BJ (cell line): ENCODE measurements around the gene PHKB. TPM values are rescaled to one million over a fixed set of nuclear protein-coding genes. Genes with fewer than 3 reads are reported as not detected.

ENCODE experiments used
- CTCF ChIA-PET: fragments of 350-600 bp; formaldehyde crosslinking; extraction: SDS; loops from one replicate; lab custom pipeline; 2021; ENCODE audit warnings: antibody characterized with exemption, inconsistent platforms; lab: Yijun Ruan, JAX
- POLR2A ChIA-PET: fragments of 300-600 bp; sonication (Branson Sonifier 250); formaldehyde crosslinking; extraction: SDS; loops from one replicate; lab custom pipeline; 2021; ENCODE audit warnings: antibody characterized with exemption; lab: Charles Lee
- DNase-seq: peaks from one replicate; pipeline ENCODE4 v3.0.0-alpha.2; 2011; ENCODE audit warnings: low read depth
- H3K27me3 ChIP-seq: 2 replicates; pipeline ENCODE4 v1.6.0; 2011; ENCODE audit warnings: low read length; ENCODE audit not compliant: control insufficient read depth, insufficient read depth
- H3K36me3 ChIP-seq: 2 replicates; pipeline ENCODE4 v1.5.1; 2011; ENCODE audit warnings: low read length; ENCODE audit not compliant: control insufficient read depth, insufficient read depth
- H3K4me3 ChIP-seq: 2 replicates; pipeline ENCODE4 v1.5.1; 2011; ENCODE audit warnings: low read depth, mild to moderate bottlenecking, control low read depth, low read length
- polyA plus RNA-seq: library from polyadenylated mRNA; depleted of rRNA; stranded (reverse); fragments of >200 nt; gene quantifications from 2 replicates; pipeline ENCODE4 v1.2.3, GENCODE V29; 2011
- TF ChIP-seq, protein P1 (sequence below): IDR thresholded peaks from 2 replicates; pipeline ENCODE4 v1.5.1; 2011; ENCODE audit warnings: low read depth, mild to moderate bottlenecking, control low read depth, inconsistent platforms, low read length, moderate library complexity; ENCODE audit not compliant: insufficient read depth

PHKB gene
- polyA plus RNA-seq, 1 experiment: 44.9 TPM

GRCh38 chr16:47699106-47699505 is 238.0 kb downstream of the PHKB start:
- H3K4me3 ChIP-seq: no peak overlapping the region
- H3K36me3 ChIP-seq: peaks cover 7% of the 10 kb centered on the region
- ChIA-PET CTCF (no interaction called here), POLR2A (no interaction called here)
- TF ChIP-seq, protein P1, sequence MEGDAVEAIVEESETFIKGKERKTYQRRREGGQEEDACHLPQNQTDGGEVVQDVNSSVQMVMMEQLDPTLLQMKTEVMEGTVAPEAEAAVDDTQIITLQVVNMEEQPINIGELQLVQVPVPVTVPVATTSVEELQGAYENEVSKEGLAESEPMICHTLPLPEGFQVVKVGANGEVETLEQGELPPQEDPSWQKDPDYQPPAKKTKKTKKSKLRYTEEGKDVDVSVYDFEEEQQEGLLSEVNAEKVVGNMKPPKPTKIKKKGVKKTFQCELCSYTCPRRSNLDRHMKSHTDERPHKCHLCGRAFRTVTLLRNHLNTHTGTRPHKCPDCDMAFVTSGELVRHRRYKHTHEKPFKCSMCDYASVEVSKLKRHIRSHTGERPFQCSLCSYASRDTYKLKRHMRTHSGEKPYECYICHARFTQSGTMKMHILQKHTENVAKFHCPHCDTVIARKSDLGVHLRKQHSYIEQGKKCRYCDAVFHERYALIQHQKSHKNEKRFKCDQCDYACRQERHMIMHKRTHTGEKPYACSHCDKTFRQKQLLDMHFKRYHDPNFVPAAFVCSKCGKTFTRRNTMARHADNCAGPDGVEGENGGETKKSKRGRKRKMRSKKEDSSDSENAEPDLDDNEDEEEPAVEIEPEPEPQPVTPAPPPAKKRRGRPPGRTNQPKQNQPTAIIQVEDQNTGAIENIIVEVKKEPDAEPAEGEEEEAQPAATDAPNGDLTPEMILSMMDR: no peak
- H3K27me3 ChIP-seq: no peaks in the 10 kb centered on the region
- no peak for DNase-seq

DNA sequence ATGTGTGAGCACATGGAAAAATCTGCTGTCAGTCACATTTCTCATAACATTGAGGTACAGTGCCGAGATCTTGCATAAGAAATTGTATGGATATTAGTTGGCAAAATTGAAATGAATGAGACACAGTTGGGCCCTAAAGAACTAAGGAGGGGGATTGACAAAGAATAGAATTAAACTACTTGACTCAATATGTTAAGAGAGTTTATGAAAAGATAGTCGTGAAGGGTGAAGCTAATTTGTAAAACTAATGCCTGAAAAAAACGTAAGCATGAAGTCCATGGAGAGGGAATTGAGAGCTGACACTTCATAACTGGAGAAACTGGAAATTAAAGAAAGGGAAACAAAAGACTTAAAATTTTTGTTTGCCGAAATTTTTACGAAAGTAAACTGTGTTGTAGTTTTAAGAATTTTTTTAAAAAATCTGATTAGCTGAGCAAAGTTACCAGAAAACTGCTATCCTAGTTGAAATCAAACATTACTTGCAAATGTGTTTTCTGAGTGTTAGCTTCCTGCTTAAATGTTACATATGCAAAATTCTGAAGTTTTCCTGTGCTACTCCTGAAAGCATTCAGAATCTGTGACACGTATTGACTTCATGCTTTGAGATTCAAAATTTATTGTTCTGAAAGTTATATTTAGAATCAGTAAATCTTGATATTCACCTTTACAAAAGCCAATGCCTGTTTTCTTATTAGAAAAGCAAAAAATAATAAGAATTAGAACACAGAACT is 239.9 kb downstream of the PHKB start:
- TF ChIP-seq, protein P1: no peak
- CTCF ChIA-PET: no interaction called here
- Histone ChIP-seq H3K4me3 (no peak overlapping the region), H3K27me3 (no peaks in the 10 kb centered on the region), H3K36me3 (peaks cover 7% of the 10 kb centered on the region)
- no peak for DNase-seq
- POLR2A ChIA-PET: no interaction called here

DNA sequence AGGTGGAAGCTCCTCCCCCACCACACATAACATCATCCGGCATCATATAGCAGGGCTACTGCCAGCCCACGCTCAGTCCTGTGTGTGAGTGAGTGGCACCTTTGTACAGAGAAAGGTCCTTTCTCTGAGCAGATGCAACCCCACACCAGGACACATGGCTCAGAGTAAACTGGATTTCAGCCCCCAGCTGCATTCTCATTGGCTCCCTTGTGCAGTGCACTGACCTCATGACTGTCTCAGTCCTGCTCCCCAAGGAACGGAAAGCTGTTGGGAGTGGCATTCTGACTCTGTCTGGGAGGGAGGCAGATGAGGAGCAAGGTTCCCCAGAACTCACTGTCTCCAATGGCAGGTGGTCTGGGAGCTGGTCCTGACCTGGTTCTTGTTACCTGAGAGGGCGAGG is 244.1 kb downstream of the PHKB start:
- POLR2A ChIA-PET: no interaction called here
- H3K4me3 ChIP-seq: no peak overlapping the region
- no peaks in the 10 kb centered on the region for H3K36me3 ChIP-seq
- CTCF ChIA-PET: interaction anchor here (1.1 kb wide), 1 partner anchor 10 kb away, joined by 3 read pairs; no protein-coding TSS in a partner anchor
- H3K27me3 ChIP-seq: no peaks in the 10 kb centered on the region
- TF ChIP-seq, protein P1: no peak
- no peak for DNase-seq

DNA sequence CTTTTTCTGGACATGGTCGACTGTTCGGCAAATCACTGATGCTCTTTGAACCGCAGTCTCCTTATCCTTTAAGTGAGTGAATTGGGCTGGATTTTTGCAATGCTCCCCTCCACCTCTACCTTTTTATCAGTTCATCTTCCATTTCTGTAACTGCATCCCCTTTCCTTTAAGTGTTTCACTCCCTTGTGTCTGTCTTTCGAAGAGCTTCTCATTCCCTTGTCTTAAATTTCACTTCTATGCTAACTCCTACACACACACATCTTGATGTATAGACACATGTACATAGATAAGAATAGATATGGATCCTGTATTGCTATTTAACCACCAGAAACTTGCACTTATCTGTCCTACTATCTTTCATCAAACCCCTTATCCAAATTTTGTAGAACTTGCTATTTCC is 250.7 kb downstream of the PHKB start:
- POLR2A ChIA-PET: no interaction called here
- CTCF ChIA-PET: no interaction called here
- Histone ChIP-seq H3K4me3 (no peak overlapping the region), H3K27me3 (no peaks in the 10 kb centered on the region), H3K36me3 (no peaks in the 10 kb centered on the region)
- no peak for DNase-seq
- TF ChIP-seq, protein P1: no peak

GRCh38 chr16:47712276-47713224 is 251.4 kb downstream of the PHKB start:
- ChIA-PET POLR2A (no interaction called here), CTCF (interaction anchor here (0.7 kb wide), 1 partner anchor 12 kb away, joined by 3 read pairs; no protein-coding TSS in a partner anchor)
- TF ChIP-seq, protein P1: no peak
- Histone ChIP-seq H3K4me3 (no peak overlapping the region), H3K36me3 (no peaks in the 10 kb centered on the region), H3K27me3 (no peaks in the 10 kb centered on the region)
- DNase-seq: no peak
